ENCODE results near the gene ANKRD18B.
"Not testable (repeated sequence)": the region's sequence is repeated elsewhere in the genome, so short reads cannot be mapped to it uniquely, and the experiment has no call there.

ANKRD18B gene

DNA sequence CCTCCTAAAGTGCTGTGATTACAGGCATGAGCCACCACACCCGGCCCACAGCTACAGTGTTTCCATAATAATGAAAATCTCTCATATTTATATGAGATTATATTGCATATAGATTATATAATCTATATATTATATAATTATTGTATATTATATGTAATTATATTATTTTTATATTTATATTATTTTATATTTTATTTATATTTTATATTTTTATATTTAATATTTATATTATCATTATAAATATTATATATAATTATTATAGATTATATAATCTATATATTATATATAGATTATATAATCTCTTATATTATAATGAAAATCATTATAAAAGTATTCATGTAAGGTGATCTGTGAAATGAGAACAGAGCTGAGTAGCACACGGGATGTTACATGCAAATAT is 11.5 kb downstream of the ANKRD18B start:
- no peak for DNase-seq (ENCODE audit: low read depth)

DNA sequence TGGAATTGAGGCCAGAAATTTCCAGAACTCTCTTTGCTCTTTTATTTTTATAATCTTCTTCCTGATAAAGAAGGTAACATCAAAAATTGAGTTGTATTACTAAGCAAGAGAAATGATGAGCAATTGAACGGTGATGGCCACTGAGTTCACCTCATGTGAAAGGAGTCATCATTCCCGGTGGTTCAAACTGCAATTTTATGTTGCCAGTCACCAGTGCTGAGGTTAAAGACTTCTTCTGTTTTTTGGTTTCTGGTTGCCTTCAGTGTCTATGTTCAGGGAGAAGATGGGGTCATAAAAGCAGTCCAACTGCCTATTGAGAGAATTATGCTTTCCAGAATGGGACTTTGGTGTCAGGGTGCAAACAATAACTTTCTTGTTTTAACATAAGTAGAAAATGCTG is 19.4 kb downstream of the ANKRD18B start:
- DNase-seq (ENCODE audit: low read depth) = peak; percentile 65

DNA sequence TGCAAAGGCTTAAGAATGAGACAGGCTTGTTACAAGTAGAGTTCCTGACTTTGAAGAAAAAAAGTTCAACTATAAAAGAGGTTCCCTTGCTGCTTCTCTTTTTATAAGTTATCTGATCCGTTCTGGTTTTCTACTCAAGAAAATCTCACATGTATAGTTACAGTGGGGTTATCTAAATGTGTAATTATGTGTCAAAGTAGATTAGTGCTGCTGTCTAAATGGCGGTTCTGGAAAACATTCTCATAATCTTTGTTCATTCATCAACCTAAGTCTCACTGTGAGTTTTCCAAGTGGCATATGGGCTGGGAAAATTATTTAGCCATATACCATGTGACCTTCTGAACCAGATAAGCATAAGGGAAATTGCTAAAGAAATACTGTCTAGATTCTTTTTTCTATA is 21.7 kb downstream of the ANKRD18B start:
- not testable (repeated sequence) for DNase-seq (ENCODE audit: low read depth)

DNA sequence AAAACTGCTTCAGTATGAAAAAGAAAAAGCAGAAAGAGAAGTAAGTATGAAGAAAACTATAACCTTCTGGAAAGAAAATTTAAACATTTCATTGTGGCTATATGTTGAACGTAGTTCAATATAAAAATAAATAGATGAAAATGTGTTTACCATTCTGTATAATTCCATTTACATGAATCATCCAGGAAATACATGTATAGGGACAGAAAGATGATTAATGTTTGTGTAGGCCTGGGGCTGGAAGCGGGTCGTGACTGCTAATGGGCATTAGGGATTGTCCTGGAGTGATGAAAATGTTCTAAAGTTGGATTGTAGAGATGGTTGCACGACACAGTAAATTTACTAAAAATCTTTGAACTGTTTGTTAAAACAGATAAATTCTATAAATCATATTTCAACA is 24.8 kb downstream of the ANKRD18B start:
- DNase-seq (ENCODE audit: low read depth) = peak; percentile 74

DNA sequence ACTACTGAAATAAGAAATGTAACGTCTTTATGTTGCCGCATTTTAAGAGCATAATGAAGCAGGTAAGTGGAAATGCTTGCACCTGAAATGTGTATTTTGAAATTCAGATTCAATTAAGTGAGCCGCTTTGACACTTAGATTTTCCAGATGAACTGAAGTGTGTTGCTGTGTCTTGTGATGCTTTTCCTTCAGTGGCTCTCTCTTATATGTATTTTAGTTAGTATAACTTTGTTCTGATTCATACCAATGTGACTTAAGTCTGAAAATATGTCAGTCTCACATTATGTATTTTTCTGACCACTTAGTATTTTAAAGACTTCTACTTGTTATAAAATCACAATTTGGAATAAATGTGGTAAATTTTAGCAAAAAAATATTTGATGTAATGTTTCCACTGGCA is 25.4 kb downstream of the ANKRD18B start:
- DNase-seq (ENCODE audit: low read depth) = peak; percentile 73

DNA sequence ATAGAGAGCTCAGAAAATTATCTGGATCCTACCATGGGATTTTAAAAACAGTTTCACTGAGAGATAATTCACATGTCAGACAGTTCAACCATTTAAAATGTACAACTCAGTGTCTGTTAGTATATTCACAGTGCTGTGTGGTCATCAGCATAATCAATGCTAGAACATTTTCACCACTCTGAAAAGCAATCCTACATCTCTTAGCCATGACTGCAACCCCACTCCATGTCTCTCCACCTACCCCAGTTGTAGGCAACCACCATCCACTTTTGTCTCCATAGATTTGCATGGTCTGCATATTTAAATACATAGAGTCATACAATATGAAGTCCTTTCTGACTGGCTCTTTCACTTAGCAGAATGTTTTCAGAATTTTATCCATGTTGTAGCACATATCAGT is 27.1 kb downstream of the ANKRD18B start:
- not testable (repeated sequence) for DNase-seq (ENCODE audit: low read depth)

DNA sequence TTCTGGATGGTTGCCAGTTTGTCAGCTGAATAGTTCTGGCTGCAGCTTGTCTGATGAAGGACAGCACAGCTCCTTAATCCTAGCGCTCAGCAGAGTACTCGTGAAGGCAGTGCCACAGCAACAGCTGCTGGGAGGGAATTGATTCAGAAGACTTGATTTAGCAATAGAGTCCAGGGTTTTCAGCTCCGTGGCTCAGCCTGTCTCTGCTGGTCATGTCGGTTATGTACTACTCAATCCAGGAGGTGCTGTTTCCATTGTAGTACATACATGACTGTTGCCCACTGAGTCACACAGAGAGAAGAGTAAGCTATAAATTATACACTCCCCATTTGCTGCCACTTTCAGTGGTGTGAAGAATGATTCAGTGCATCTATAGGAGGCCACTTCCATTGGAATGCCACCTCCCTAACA is 28.3 kb downstream of the ANKRD18B start:
- peak; percentile 19 for DNase-seq (ENCODE audit: low read depth)

DNA sequence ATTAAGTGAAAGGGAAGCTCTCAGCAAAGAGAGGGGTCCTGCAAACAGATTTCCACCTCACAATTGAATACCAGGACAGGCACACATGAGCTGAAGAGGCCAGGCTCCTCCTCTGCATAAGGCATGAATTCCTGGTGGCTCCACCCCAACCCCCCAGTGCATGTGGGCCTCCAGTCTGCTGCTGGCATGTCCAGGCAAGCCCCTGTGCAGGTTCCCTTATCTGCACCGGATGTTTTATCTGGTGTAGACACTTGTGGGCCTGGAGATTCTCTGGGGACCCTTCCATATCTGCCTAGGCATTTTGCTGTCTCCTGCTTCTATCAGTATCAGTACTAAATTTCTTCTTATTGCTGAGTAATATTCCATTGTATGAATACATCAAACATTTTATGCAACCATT is 36.2 kb downstream of the ANKRD18B start:
- not testable (repeated sequence) for DNase-seq (ENCODE audit: low read depth)

DNA sequence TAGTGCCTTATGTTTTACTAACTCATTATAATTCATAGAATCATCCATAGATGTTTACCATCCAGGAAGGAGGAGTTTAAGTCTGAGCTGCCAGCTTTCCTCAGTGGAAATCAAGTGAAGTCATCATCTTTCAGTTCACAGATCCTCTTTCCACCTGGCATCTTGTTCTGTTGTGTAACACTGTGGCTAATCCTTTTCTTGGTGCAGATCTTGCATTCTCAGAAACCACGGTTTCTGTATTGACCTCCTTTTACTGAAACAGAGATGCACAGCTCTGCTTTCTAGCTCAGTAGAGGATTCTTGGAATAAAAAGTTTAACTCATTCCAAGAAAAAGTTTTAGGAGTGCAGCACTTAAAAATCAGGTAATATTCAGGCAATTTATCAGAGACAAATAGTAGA is 38.1 kb downstream of the ANKRD18B start:
- DNase-seq (ENCODE audit: low read depth) = peak; percentile 3

DNA sequence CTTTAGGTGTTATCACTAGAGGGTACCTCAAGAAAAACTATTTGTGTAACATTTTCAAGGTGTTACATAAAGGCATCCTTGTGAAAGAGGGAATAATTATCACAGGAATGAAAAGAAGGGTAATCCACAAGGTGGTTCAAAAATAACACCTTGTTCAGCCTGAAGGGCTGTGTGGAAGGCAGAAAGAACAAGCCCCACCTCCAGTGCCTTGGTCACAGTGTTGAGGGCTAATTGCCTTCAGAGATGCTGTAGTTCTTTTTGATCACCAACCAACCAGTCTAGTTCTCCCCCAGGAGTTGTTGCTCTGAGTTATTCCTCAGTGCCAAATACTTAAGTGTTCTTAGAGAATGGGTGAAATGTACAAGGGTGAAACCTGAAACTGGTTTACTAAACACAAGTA is 43.7 kb downstream of the ANKRD18B start:
- DNase-seq (ENCODE audit: low read depth) = not testable (repeated sequence)

DNA sequence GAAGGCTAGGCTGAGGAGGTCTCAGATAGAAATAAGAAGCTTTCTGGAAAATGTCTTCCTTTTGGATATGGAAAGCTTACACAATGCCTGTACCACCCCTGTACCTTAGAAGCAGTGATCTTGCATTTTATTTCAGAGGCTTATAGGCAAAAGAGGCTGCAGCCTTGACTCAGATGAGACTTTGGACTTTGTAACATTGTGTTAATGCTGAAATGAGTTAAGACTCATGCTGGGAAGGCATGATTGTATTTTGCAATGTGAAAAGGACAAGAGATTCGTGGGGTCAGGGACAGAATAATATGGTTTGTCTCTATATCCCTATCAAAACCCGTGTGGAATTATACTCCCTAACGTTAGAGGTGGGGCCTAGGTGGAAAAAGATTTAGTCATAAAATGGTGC is 53.7 kb downstream of the ANKRD18B start:
- not testable (repeated sequence) for DNase-seq (ENCODE audit: low read depth)

DNA sequence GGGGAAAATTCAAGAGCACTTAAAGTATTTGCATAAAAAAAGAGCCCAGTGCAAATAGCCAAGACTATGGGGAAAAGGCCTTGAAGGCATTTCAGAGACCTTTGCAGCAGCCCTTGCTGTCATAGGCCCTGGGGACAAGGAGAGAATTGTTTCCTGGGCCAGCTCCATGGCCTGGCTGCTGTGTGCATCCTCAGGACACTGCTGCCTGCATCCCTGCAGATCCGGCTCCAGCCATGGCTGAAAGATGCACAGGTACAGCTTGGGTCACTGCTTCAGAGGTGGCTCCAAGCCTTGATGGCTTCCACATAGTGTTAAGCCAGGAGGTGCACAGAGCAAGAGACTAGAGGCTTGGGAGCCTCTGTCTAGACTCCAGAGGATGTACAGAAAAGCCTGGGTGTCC is 55.9 kb downstream of the ANKRD18B start:
- not testable (repeated sequence) for DNase-seq (ENCODE audit: low read depth)

DNA sequence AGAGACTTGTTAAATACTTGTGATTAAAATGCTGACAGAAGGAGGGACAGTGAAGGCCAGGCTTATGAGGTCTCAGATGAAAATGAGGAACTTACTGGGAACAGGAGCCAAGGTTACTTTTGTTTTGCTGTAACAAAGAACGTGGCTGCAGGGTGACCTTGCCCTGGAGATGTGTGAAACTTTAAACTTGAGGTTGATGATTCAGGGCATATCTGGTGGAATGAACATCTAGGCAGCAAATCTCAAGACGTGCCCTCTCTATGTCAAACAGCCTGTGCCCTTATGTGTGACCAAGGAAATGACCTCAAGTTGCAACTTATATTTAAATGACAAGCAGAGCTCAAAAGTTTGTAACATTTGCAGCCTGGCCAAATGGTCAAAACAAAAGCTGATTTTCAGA is 58.6 kb downstream of the ANKRD18B start:
- DNase-seq (ENCODE audit: low read depth) = peak; percentile 36

DNA sequence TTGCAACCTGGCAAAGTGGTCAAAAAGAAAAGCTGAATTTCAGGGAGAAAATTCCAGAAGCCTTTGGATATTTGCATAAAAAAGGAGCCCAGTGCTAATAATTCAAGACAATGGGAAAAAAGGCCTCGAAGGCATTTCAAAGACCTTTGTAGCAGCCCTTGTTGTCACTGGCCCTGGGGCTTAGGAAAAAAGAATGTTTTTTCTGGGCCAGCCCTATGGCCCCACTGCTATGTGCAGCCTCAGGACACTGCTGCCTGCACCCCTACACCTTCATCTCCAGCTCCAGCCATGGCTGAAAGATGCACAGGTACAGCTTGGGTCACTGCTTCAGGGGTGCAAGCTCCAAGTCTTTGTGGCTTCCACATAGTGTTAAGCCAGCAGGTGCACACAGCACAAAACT is 62.1 kb downstream of the ANKRD18B start:
- DNase-seq (ENCODE audit: low read depth) = not testable (repeated sequence)

DNA sequence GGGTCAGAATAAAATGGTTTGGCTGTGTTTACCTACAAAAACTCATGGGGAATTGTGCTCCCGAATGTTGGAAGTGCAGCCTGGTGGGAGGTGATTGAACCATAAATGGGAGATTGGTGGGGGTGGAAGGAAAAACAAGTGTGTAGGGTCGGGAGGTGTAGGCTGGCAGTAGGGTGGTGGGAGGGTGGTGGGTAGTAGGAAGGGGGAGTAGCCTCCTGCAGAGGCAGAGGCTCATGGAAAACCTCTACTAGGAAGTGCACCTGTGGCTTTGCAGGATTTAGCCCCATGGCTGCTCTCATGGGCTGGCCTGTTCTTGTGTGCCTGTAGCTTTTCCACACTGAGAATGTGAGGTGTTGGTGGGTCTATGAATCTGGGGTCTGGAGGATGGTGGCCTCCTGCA is 63.7 kb downstream of the ANKRD18B start:
- DNase-seq (ENCODE audit: low read depth) = not testable (repeated sequence)

DNA sequence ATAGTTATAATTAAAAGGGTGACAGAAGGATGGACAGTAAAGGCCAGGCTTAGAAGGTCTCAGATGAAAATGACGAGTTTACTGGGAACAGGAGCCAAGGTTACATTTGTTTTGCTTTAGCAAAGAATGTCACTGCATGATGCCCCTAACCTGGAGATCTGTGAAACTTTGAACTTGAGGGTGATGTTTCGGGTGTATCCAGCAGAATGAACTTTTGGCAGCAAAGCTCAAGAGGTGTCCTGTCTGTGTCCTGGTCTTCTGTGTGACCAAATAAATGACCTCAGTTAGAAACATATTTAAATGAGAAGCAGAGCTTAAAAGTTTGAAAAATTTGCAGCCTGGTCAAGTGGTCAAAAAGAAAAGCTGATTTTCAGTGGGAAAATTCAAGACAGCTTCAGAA is 64.8 kb downstream of the ANKRD18B start:
- not testable (repeated sequence) for DNase-seq (ENCODE audit: low read depth)

DNA sequence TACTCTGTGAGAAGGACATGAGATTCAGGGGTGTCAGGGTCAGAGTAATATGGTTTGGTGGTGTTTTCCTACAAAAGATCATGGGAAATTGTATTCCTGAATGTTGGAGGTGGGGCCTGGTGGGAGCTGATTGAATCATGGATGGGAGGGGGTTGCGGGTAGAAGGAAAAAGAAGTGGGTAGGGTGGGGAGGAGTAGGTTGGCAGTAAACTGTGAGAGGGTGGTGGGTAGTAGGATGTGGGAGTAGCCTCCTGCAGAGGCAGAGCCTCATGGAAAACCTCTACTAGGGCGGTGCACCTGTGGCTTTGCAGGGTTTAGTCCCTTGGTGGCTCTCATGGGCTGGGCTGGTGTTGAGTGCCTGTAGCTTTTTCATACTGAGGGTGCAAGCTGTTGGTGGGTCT is 66.8 kb downstream of the ANKRD18B start:
- not testable (repeated sequence) for DNase-seq (ENCODE audit: low read depth)

DNA sequence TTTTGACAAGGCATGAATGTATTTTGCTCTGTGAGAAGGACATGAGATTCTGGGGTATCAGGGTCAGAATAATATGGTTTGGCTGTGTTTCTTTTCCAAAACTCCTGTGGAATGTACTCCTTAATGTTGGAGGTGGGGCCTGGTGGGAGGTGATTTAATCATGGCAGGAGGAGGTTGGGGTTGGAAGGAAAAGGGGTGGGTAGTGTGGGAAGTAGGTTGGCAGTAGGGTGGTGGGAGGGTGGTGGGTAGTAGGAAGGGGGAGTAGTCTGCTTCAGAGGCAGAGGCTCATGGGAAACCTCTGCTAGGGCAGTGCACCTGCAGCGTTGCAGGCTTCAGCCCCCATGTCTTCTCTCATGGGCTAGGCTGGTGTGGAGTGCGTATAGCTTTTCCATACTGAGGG is 72.9 kb downstream of the ANKRD18B start:
- DNase-seq (ENCODE audit: low read depth) = not testable (repeated sequence)

DNA sequence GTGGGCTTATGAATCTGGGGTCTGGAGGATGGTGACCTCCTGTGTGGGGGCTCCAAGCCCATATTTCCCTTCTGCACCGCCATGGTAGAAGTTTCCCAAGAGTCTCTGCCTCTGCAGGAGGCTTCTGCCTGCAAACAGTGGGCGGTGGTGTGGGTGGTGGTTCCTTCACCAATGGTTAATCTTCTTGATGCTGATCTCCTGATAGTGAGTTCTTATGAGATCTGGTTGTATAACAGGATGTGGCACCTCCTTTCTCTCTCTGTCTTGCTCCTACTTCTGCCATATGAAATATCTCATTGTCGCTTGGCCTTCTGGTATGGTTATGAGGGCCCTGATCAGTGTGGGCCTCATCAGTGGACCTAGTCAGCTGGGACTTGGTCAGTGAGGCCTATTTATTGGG is 73.3 kb downstream of the ANKRD18B start:
- DNase-seq (ENCODE audit: low read depth) = not testable (repeated sequence)

DNA sequence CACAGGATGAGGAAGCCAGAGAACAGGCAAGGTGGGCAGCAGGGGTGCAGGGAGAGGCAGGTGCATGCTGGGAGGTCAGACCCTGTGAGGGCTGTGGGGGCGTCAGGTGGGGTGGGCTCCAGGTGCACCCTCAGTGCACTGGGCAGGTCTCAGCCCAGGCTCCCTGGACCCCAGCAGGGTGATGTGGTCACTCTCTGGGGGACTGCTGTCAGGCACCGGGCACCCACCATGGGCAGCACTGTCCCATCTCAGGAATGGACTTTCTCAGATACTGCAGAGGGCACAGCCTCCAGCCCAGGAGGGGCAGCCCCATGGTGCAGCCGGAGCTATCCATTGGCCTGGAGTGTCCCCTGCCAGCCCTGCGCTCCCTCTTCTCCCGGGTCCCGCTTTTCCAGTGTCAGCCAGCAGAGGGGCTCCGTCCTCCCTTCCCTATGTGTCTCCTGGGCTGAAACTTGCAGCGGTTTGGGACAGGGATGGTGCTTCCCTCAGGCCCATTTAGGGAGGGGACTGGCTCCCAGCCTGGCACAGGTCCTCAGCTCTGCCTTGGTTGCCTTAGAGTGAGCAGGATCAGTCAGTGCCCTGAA is 74.8 kb downstream of the ANKRD18B start:
- not testable (repeated sequence) for DNase-seq (ENCODE audit: low read depth)

DNA sequence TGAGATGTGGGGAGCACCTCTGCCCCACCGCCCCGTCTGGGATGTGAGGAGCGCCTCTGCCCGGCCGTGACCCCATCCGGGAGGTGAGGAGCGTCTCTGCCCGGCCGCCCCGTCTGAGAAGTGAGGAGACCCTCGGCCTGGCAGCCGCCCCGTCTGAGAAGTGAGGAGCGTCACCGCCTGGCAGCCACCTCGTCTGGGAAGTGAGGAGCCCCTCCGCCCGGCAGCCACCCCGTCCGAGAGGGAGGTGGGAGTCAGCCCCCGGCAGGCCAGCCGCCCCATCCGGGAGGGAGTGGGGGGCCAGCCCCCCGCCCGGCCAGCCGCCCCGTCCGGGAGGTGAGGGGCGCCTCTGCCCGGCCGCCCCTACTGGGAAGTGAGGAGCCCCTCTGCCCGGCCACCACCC is 76.9 kb downstream of the ANKRD18B start:
- DNase-seq (ENCODE audit: low read depth) = not testable (repeated sequence)

DNA sequence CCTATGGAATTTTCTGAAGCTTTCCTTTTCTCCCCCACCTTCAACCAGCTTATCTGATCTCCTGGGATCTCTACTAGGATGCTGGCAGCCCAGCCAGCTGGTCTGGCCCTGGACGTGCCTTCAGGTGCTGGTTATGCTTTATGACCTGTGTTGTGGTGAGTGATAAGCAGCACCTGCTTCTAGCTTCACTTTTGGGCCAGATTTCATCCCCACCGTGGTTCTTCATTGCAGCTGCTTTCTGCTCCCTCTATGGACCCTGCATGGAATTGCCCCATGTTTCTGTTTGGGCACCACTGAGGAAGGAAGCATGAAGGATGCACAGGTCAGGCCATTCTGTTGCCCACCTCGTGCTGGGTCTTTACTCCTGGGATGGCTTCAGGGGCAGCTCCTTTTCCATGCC is 80.2 kb downstream of the ANKRD18B start:
- peak; percentile 30 for DNase-seq (ENCODE audit: low read depth)

DNA sequence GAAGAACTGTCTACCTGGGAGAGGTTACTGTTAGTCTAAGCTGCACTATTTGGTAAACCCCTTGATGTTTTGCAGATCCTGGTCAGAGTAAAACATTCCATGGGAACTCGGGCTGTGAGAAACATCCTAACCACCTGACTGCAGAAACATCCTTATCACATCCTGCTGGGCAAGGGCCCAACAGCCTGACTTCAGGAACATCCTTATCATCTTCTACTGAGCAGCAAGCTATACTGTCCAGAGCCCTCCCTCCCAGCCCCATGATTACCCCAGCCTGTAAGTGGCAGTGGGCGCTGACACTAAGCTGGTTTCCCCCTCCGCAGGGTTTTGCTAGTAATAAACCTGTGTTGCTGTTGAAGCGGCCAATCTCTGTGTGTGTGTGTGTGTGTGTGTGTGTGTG is 80.9 kb downstream of the ANKRD18B start:
- not testable (repeated sequence) for DNase-seq (ENCODE audit: low read depth)

DNA sequence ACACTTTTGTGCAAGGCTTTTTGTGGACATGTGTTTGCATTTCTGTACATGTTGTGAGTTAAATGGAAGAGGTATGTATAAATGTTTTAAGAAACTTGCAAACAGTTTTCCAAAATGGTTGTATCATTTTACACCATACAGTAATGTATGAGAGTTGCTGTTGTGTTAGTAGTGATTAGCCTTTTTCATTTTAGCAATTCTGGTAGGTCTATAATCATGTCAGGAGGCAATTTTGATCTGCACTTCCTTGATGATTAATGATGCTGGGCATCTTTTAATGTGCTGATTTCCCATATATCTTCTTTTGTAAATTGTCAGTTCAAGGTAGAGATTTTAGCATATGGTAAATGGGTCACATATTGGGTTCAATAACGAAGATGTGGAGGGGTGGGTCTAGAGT is 87.3 kb downstream of the ANKRD18B start:
- DNase-seq (ENCODE audit: low read depth) = no peak

DNA sequence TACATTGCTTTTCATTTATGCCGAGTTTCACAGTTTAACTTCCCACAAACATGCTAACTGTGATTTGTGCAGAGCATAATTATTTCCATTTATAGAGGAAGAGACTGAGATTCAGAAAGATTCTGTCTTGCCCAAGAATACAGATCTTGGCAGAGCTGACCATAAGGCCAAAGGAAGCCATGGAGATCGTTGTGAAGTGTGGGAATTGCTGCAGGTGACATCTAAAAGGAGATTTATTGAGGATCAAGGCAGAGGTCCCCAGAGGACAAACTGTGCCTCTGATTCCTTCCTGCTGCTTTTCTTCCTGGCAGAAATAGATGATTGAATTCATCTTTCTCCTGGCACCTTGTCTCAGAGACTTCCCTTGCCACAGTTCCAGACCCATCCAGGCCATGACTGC is 88.4 kb downstream of the ANKRD18B start:
- DNase-seq (ENCODE audit: low read depth) = not testable (repeated sequence)

Data from ELR (cell line).